GM19099 (cell line): Measurements from ENCODE around the gene NMUR1.

Source experiments
- POLR2A ChIP-seq: IDR thresholded peaks from 3 replicates; pipeline ENCODE4 v1.6.1; 2011; ENCODE audit warnings: low read depth; ENCODE audit not compliant: insufficient read length; ENCODE audit errors: extremely low read depth

Gene NMUR1

DNA sequence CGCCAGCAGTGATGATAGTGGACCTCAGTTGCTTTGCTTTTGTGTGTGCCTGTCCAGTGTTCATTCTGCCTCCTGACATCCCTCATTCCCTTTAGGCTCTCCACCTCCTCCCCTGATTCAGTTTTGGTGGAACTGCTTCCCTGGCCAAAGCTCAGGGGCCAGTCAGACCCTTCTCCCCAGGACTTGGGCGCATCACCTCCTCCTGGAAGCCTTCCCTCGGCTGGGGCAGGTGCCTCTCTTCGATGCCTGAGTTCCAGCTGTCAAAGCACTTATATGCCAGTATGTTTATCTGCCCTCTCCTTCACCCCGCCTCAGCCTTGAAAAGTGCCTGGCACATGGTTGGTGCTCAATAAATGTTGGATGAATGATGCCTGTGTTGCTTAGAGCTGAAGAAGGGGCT, 11.5 kb downstream of the NMUR1 start:
- no peak for TF ChIP-seq POLR2A

- TF ChIP-seq POLR2A = no peak
These were observed 14.6 kb downstream of the NMUR1 start for GRCh38 chr2:231515603-231516002.

DNA sequence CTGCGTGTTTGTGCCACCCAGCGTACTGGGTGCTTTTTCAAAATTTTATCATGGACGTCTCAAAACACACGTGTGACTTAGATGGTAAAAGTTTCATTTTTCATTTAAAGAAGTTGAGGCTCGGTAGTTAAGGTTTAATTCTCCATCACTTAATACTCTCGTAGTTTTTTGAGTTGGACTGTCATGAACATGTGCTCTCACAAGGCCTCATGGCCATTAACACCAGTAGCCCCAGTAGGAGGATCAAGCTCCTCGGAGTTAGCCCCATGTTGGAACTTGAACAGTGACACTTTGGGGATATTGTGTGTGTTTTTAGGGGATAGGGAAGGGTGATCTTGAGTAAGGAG, 15.3 kb downstream of the NMUR1 start:
- TF ChIP-seq POLR2A = no peak

- peak; percentile 90 for TF ChIP-seq POLR2A
These were observed 15.9 kb downstream of the NMUR1 start for GRCh38 chr2:231514225-231514950.

DNA sequence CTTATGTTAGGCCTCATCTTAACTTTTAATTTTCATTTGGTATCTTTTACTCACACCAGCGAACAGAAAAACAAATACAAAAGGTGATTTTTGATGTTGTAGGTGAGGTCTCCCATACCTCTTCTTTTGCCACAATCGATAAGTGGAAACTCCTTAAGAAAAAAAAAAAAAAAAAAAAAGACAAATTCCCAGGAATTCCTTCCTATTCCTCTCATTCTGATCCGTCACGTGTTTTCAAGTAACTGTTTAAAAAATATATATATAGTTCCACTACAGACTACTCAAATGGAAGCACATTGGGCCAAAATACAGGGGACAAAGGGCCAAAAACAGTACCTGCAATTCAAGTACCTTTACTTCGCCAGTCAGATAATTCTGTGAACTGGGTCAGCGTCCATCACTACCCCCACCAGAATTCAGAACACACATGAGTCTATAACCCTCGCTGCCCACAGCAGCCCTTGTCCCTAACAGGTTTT, 16.5 kb downstream of the NMUR1 start:
- TF ChIP-seq POLR2A = no peak

DNA sequence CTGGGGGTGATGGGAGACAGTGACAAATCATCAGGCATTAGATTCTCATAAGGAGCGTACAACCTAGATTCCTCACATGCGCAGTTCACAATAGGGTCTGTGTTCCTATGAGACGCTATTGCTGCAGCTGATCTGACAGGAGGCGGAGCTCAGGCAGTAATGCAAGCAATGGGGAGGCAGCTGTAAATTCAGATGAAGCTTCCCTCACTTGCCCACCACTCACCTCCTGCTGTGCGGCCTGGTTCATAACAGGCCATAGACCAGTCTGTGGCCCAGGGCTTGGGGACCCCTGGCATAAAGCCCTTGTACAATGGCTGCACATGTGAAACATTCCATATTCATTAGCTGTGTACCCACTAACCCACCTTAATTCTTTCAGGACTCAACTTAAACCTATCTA, 18.0 kb downstream of the NMUR1 start:
- TF ChIP-seq POLR2A = no peak

DNA sequence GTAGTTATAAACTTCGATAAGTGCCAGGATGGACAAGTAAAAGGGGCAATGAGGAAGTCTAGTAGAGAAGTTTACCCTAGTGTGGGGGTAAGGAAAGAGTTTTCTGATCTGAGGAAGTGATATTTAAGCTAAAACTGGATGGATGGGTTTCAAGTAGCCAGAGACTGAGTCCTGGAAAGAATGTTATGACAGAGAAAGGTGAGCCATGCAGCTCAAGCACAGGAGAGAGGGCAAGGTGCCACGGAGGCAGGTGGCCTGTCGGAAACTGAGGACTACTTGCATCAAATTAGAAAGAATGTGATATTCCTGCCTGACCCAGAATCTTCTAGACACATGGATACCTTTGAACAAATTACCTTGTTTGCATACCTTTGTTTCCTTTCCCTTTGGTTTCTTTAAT, 26.5 kb downstream of the NMUR1 start:
- TF ChIP-seq POLR2A = no peak

DNA sequence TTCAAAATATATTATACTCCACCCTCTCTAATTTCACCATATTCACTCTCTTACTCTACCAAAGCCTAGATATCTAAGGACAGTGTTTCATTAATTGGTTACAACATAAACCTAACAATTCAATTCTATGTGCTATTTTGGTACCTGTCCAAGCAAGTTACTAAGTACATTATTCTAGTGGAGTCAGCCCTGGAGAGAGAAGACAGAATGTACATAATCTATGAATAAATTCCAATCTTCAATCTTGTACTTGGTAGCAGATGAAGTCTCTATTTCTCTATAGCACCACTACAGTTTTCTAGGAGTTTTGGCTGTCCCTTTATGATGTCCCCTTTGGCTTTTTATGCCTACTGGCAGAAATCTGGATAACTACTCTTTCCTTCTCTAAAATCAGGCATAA, 27.6 kb downstream of the NMUR1 start:
- TF ChIP-seq POLR2A = no peak

- TF ChIP-seq POLR2A = no peak
These were observed 32.6 kb downstream of the NMUR1 start for GRCh38 chr2:231497651-231498050.

DNA sequence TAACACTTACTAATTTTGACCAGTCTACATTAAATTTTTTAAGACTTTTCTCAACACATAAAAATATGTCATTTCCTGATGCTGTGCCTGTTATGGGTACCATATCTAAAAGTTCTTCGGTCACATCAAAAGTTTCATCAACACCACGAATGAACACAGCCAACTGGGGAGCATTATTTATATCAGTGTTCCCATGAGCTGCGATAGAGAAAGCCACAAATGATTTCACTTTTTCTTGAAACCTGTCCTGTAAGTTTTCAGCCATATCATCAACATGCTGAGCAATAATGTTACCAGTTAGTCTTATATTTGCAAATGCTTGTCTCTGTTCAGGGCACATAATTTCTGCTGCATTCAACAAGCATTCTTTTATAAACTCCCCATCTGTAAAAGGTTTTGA, 35.6 kb downstream of the NMUR1 start:
- TF ChIP-seq POLR2A = no peak

- no peak for TF ChIP-seq POLR2A
These were observed 39.4 kb downstream of the NMUR1 start for GRCh38 chr2:231490801-231491200.

GRCh38 chr2:231489990-231490389, 40.3 kb downstream of the NMUR1 start:
- TF ChIP-seq POLR2A = no peak

DNA sequence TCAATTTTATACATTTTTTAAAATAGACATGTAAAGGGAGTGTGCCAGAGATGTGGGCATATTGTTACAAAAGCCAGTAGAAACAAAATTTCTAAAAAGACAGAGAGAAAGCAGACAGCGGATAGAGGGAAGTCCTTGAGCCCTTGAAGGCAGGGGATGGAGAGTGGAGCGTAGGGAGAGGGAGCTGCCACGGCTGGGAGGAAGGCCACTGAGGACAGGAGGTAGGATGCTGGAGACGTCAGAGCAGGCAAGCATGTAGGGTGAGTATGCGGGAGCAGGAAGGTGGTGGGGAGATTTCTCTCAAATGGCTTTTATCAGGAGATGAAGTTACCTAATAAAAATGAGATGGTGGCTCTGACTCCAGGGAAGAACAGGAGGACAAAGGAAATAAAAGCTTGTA, 41.9 kb downstream of the NMUR1 start:
- no peak for TF ChIP-seq POLR2A

GRCh38 chr2:231486851-231487596, 43.2 kb downstream of the NMUR1 start:
- no peak for TF ChIP-seq POLR2A

DNA sequence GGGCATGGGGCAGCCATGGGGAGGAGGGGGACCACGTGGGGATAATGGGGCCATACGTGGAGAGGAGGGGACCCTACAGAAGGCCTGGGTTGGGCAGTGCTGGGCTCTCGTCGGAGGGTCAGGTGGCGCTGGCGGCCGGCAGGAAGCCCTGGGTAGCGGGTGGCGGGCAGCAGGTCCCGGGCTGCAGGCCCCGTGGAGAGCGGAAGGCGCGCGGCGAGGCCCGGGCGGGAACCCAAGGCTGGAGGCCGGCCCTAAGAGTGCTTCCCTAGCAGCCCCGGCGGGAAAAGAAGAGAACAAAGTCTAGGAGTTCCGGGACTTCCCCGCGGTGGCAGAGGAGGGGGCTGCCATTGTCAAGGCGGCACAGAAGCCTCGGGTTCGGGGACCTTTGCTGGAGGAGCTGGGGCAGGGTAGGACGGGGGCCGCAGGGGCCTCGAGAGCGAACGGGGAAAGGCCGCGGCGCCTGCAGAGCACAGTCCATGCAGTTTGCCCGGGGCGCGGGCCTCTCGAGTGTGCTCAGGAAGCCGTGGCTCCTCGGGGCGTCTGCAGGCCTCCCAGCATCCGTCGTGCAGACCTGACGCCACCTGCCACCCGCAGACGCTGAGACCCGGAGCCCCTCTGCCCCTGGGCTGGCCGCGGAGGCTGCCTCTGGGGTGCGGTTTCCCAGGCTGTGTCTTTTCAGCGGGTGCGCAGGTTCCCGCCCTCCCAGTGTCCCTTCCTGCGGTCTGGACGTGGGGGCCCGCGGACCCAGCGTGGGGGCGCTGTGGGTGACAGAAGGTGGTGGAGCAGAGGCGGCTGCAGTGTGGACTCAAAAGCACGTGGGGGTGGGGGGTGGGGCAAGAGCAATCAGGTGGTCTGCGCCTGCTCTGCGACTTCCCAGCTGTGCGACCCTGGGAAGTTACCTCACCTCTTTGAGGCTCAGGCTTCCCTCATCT, 46.6 kb downstream of the NMUR1 start:
- TF ChIP-seq POLR2A = peak; percentile 36
